ENCODE results near the gene MFSD8.
"Not testable (repeated sequence)": the region's sequence is repeated elsewhere in the genome, so short reads cannot be mapped to it uniquely, and the experiment has no call there.

MFSD8 gene

DNA sequence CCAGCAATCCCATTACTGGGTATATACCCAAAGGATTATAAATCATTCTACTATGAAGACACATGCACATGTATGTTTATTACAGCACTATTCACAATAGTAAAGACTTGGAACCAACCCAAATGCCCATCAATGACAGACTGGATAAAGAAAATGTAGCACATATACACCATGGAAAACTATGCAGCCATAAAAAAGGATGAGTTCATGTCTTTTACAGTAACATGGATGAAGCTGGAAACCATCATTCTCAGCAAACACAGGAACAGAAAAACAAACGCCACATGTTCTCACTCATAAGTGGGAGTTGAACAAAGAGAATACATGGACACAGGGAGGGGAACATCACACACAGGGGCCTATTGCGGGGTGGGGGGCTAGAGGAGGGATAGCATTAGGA is 39.3 kb downstream of the MFSD8 start:
- H4K91ac ChIP-seq (ENCODE audit: low read depth, low read length, poor library complexity); H2AK5ac ChIP-seq (ENCODE audit: low read depth, low read length); DNase-seq (ENCODE audit: low spot score); H3K23ac ChIP-seq (ENCODE audit: low read depth, low read length, poor library complexity); H2BK5ac ChIP-seq (ENCODE audit: low read length); H3K18ac ChIP-seq (ENCODE audit: low read length); H3K4me1 ChIP-seq (ENCODE audit: control insufficient read depth in 2 of 2, insufficient read depth in 1 of 2, low read depth in 1 of 2, low read length in 2 of 2); H3K14ac ChIP-seq (ENCODE audit: low read length); H3K4me3 ChIP-seq (ENCODE audit: low read length in 2 of 2); H3K4me2 ChIP-seq (ENCODE audit: insufficient read depth, low read length, poor library complexity, severe bottlenecking); H2BK15ac ChIP-seq (ENCODE audit: low read length); H2BK12ac ChIP-seq (ENCODE audit: low read length); H4K8ac ChIP-seq (ENCODE audit: low read depth, low read length); H3K79me1 ChIP-seq (ENCODE audit: low read depth, low read length); H3K9me3 ChIP-seq (replicated peaks in 1 of 2; ENCODE audit: control insufficient read depth in 2 of 2, insufficient read depth in 1 of 2, low read depth in 1 of 2, low read length in 2 of 2); H2AFZ ChIP-seq (ENCODE audit: low read length); H3K27ac ChIP-seq (replicated peaks; ENCODE audit: low read length); H3K4ac ChIP-seq (ENCODE audit: low read length); H3K27me3 ChIP-seq (ENCODE audit: control insufficient read depth in 3 of 3, insufficient read depth in 3 of 3, low read depth in 1 of 3, low read length in 3 of 3); H2BK120ac ChIP-seq (ENCODE audit: low read depth, low read length); H3K9ac ChIP-seq (ENCODE audit: low read depth, low read length, poor library complexity): not testable (repeated sequence)
- no CpG with 5 or more reads among the region's 2 CpGs for WGBS, 2 donors (ENCODE audit: extremely low coverage in 2 of 2, insufficient read length in 2 of 2, insufficient replicate concordance in 1 of 2)
- peaks cover 4 to 41% of the 10 kb centered on the region in 2 donors for H3K36me3 ChIP-seq (replicated peaks in 1 of 2; ENCODE audit: control insufficient read depth in 2 of 2, insufficient read depth in 2 of 2, low read length in 2 of 2)

GRCh38 chr4:127922226-127922625 is 42.7 kb downstream of the MFSD8 start:
- Histone ChIP-seq H2BK12ac (ENCODE audit: low read length) (no peak overlapping the region), H3K4ac (ENCODE audit: low read length) (no peak overlapping the region), H2BK120ac (ENCODE audit: low read depth, low read length) (no peak overlapping the region), H2AK5ac (ENCODE audit: low read depth, low read length) (no peak overlapping the region), H3K14ac (ENCODE audit: low read length) (no peak overlapping the region), H4K91ac (ENCODE audit: low read depth, low read length, poor library complexity) (no peak overlapping the region), H2BK15ac (ENCODE audit: low read length) (no peak overlapping the region), H3K18ac (ENCODE audit: low read length) (no peak overlapping the region), H3K36me3 (replicated peaks in 1 of 2; ENCODE audit: control insufficient read depth in 2 of 2, insufficient read depth in 2 of 2, low read length in 2 of 2) (peaks cover 7 to 35% of the 10 kb centered on the region in 2 donors), H2AFZ (ENCODE audit: low read length) (no peak overlapping the region), H3K9ac (ENCODE audit: low read depth, low read length, poor library complexity) (no peak overlapping the region), H4K8ac (ENCODE audit: low read depth, low read length) (no peak overlapping the region), H3K4me3 (ENCODE audit: low read length in 2 of 2) (no peak overlapping the region), H3K79me1 (ENCODE audit: low read depth, low read length) (no peaks in the 10 kb centered on the region), H2BK5ac (ENCODE audit: low read length) (no peak overlapping the region), H3K4me2 (ENCODE audit: insufficient read depth, low read length, poor library complexity, severe bottlenecking) (no peak overlapping the region), H3K27me3 (ENCODE audit: control insufficient read depth in 3 of 3, insufficient read depth in 3 of 3, low read depth in 1 of 3, low read length in 3 of 3) (no peaks in the 10 kb centered on the region), H3K23ac (ENCODE audit: low read depth, low read length, poor library complexity) (no peak overlapping the region), H3K9me3 (replicated peaks in 1 of 2; ENCODE audit: control insufficient read depth in 2 of 2, insufficient read depth in 1 of 2, low read depth in 1 of 2, low read length in 2 of 2) (no peaks in the 10 kb centered on the region), H3K27ac (replicated peaks; ENCODE audit: low read length) (no peak overlapping the region), H3K4me1 (ENCODE audit: control insufficient read depth in 2 of 2, insufficient read depth in 1 of 2, low read depth in 1 of 2, low read length in 2 of 2) (no peaks in the 10 kb centered on the region)
- no peak for DNase-seq (ENCODE audit: low spot score)
- WGBS, 2 donors (ENCODE audit: extremely low coverage in 2 of 2, insufficient read length in 2 of 2, insufficient replicate concordance in 1 of 2), result no CpG with 5 or more reads among the region's 2 CpGs

DNA sequence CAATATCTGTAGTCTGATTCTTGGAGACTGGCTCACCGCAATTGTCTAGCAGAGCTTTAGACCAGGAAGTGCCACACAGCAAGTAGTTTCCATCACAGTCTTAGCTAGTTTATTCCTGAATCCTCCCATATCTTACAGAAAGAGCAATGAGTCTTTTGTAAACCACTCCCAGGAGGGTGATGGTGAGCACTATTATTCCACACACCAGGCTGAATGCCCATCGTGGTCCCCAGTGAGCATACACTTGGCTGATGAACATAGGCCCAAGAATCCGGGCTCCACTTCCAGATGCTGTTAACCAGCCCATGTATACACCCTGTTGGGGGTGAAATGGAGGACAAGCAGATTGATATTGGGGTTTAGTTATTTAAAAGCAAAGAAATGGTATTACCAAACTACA is 44.5 kb downstream of the MFSD8 start:
- H3K27ac ChIP-seq (replicated peaks; ENCODE audit: low read length), result no peak overlapping the region
- H2BK120ac ChIP-seq (ENCODE audit: low read depth, low read length), result no peak overlapping the region
- no peaks in the 10 kb centered on the region for H3K4me1 ChIP-seq (ENCODE audit: control insufficient read depth in 2 of 2, insufficient read depth in 1 of 2, low read depth in 1 of 2, low read length in 2 of 2)
- no peak overlapping the region for H2BK12ac ChIP-seq (ENCODE audit: low read length)
- no peak overlapping the region for H3K4ac ChIP-seq (ENCODE audit: low read length)
- H4K91ac ChIP-seq (ENCODE audit: low read depth, low read length, poor library complexity), result no peak overlapping the region
- no peak overlapping the region for H2AFZ ChIP-seq (ENCODE audit: low read length)
- no peak overlapping the region for H2AK5ac ChIP-seq (ENCODE audit: low read depth, low read length)
- no CpG with 5 or more reads among the region's 3 CpGs for WGBS, 2 donors (ENCODE audit: extremely low coverage in 2 of 2, insufficient read length in 2 of 2, insufficient replicate concordance in 1 of 2)
- H3K4me3 ChIP-seq (ENCODE audit: low read length in 2 of 2), result no peak overlapping the region
- H3K4me2 ChIP-seq (ENCODE audit: insufficient read depth, low read length, poor library complexity, severe bottlenecking), result no peak overlapping the region
- no peak overlapping the region for H3K23ac ChIP-seq (ENCODE audit: low read depth, low read length, poor library complexity)
- no peak for DNase-seq (ENCODE audit: low spot score)
- no peak overlapping the region for H3K14ac ChIP-seq (ENCODE audit: low read length)
- H2BK15ac ChIP-seq (ENCODE audit: low read length), result no peak overlapping the region
- no peak overlapping the region for H3K18ac ChIP-seq (ENCODE audit: low read length)
- H2BK5ac ChIP-seq (ENCODE audit: low read length), result no peak overlapping the region
- H3K9me3 ChIP-seq (replicated peaks in 1 of 2; ENCODE audit: control insufficient read depth in 2 of 2, insufficient read depth in 1 of 2, low read depth in 1 of 2, low read length in 2 of 2), result no peaks in the 10 kb centered on the region
- H3K36me3 ChIP-seq (replicated peaks in 1 of 2; ENCODE audit: control insufficient read depth in 2 of 2, insufficient read depth in 2 of 2, low read length in 2 of 2), result peaks cover 7 to 39% of the 10 kb centered on the region in 2 donors
- H4K8ac ChIP-seq (ENCODE audit: low read depth, low read length), result no peak overlapping the region
- no peaks in the 10 kb centered on the region for H3K79me1 ChIP-seq (ENCODE audit: low read depth, low read length)
- no peak overlapping the region for H3K9ac ChIP-seq (ENCODE audit: low read depth, low read length, poor library complexity)
- no peaks in the 10 kb centered on the region for H3K27me3 ChIP-seq (ENCODE audit: control insufficient read depth in 3 of 3, insufficient read depth in 3 of 3, low read depth in 1 of 3, low read length in 3 of 3)

GRCh38 chr4:127917151-127917550 is 47.8 kb downstream of the MFSD8 start:
- no peak overlapping the region for H2BK5ac ChIP-seq (ENCODE audit: low read length)
- H4K8ac ChIP-seq (ENCODE audit: low read depth, low read length), result no peak overlapping the region
- no peak for DNase-seq (ENCODE audit: low spot score)
- no peak overlapping the region for H2AFZ ChIP-seq (ENCODE audit: low read length)
- H3K9me3 ChIP-seq (replicated peaks in 1 of 2; ENCODE audit: control insufficient read depth in 2 of 2, insufficient read depth in 1 of 2, low read depth in 1 of 2, low read length in 2 of 2), result no peaks in the 10 kb centered on the region
- H3K14ac ChIP-seq (ENCODE audit: low read length), result no peak overlapping the region
- no peak overlapping the region for H2AK5ac ChIP-seq (ENCODE audit: low read depth, low read length)
- H3K4me3 ChIP-seq (ENCODE audit: low read length in 2 of 2), result no peak overlapping the region
- H3K27ac ChIP-seq (replicated peaks; ENCODE audit: low read length), result no peak overlapping the region
- H3K4me2 ChIP-seq (ENCODE audit: insufficient read depth, low read length, poor library complexity, severe bottlenecking), result no peak overlapping the region
- H3K23ac ChIP-seq (ENCODE audit: low read depth, low read length, poor library complexity), result no peak overlapping the region
- no peak overlapping the region for H2BK12ac ChIP-seq (ENCODE audit: low read length)
- peaks cover 7 to 39% of the 10 kb centered on the region in 2 donors for H3K36me3 ChIP-seq (replicated peaks in 1 of 2; ENCODE audit: control insufficient read depth in 2 of 2, insufficient read depth in 2 of 2, low read length in 2 of 2)
- H3K27me3 ChIP-seq (ENCODE audit: control insufficient read depth in 3 of 3, insufficient read depth in 3 of 3, low read depth in 1 of 3, low read length in 3 of 3), result no peaks in the 10 kb centered on the region
- H3K79me1 ChIP-seq (ENCODE audit: low read depth, low read length), result no peaks in the 10 kb centered on the region
- no peak overlapping the region for H2BK15ac ChIP-seq (ENCODE audit: low read length)
- H2BK120ac ChIP-seq (ENCODE audit: low read depth, low read length), result no peak overlapping the region
- no peak overlapping the region for H3K18ac ChIP-seq (ENCODE audit: low read length)
- no peaks in the 10 kb centered on the region for H3K4me1 ChIP-seq (ENCODE audit: control insufficient read depth in 2 of 2, insufficient read depth in 1 of 2, low read depth in 1 of 2, low read length in 2 of 2)
- no peak overlapping the region for H3K9ac ChIP-seq (ENCODE audit: low read depth, low read length, poor library complexity)
- H3K4ac ChIP-seq (ENCODE audit: low read length), result no peak overlapping the region
- H4K91ac ChIP-seq (ENCODE audit: low read depth, low read length, poor library complexity), result no peak overlapping the region
